ENCODE results near the gene ASPDH. TPM values are rescaled to one million over a fixed set of nuclear protein-coding genes. Genes with fewer than 3 reads are reported as not detected.

ASPDH gene
- total RNA-seq, 1 donor from 2014 or later = not detected

- peaks cover 27% of the 10 kb centered on the region for H3K9me3 Mint-ChIP-seq (ENCODE audit: unreplicated experiment)
- H3K4me3 ChIP-seq (ENCODE audit: insufficient read depth, low read depth, low read length) = no peak overlapping the region
- no peak overlapping the region for H3K9ac ChIP-seq (ENCODE audit: low read length)
These were observed 19.3 kb downstream of the ASPDH start for GRCh38 chr19:50494186-50495019.

GRCh38 chr19:50493171-50493570, 20.5 kb downstream of the ASPDH start:
- DNase-seq (ENCODE audit: low read depth) (no peak), FAIRE-seq (no peak)
- H3K27ac Mint-ChIP-seq (ENCODE audit: unreplicated experiment) = no peak overlapping the region
- Histone ChIP-seq H2AFZ (ENCODE audit: low read depth, low read length) (no peak overlapping the region), H3K4me3 (ENCODE audit: insufficient read depth, low read depth, low read length) (no peak overlapping the region), H3K4me1 (ENCODE audit: insufficient read depth, low read length) (no peaks in the 10 kb centered on the region), H3K79me2 (ENCODE audit: insufficient read depth, low read length) (no peaks in the 10 kb centered on the region), H3K36me3 (ENCODE audit: insufficient read depth, low read length) (no peaks in the 10 kb centered on the region), H3K27me3 (ENCODE audit: insufficient read depth, low read length) (peaks cover 13% of the 10 kb centered on the region), H3K4me2 (ENCODE audit: low read length) (no peak overlapping the region), H3K27ac (ENCODE audit: low read depth, low read length) (no peak overlapping the region), H4K20me1 (ENCODE audit: insufficient read depth, low read length) (peaks cover 13% of the 10 kb centered on the region), H3K9me3 (ENCODE audit: insufficient read depth, low read depth, low read length) (no peaks in the 10 kb centered on the region), H3K9ac (ENCODE audit: low read length) (no peak overlapping the region)
- TF ChIP-seq CTCF (IDR thresholded peaks at IDR 0.05; ENCODE audit: insufficient read depth, low read depth, low read length) (no peak), EZH2 (IDR thresholded peaks at IDR 0.05; ENCODE audit: insufficient read depth, low read length) (no peak)
- no peaks in the 10 kb centered on the region for H3K27me3 Mint-ChIP-seq (ENCODE audit: low read depth, unreplicated experiment)
- no peak overlapping the region for H3K4me3 Mint-ChIP-seq (ENCODE audit: unreplicated experiment)
- H3K36me3 Mint-ChIP-seq (ENCODE audit: low read depth, unreplicated experiment) = no peaks in the 10 kb centered on the region
- peaks cover 36% of the 10 kb centered on the region for H3K9me3 Mint-ChIP-seq (ENCODE audit: unreplicated experiment)
- no peaks in the 10 kb centered on the region for H3K4me1 Mint-ChIP-seq (ENCODE audit: low read depth, unreplicated experiment)

More at GRCh38 chr19:50494186-50495019, 19.3 kb downstream of the ASPDH start:
- no peaks in the 10 kb centered on the region for H3K36me3 Mint-ChIP-seq (ENCODE audit: low read depth, unreplicated experiment)
- TF ChIP-seq EZH2 (IDR thresholded peaks at IDR 0.05; ENCODE audit: insufficient read depth, low read length) = no peak
- TF ChIP-seq CTCF (IDR thresholded peaks at IDR 0.05; ENCODE audit: insufficient read depth, low read depth, low read length) = no peak
- no peaks in the 10 kb centered on the region for H3K79me2 ChIP-seq (ENCODE audit: insufficient read depth, low read length)
- H3K4me1 Mint-ChIP-seq (ENCODE audit: low read depth, unreplicated experiment) = no peaks in the 10 kb centered on the region
- H4K20me1 ChIP-seq (ENCODE audit: insufficient read depth, low read length) = peaks cover 7% of the 10 kb centered on the region
- no peaks in the 10 kb centered on the region for H3K4me1 ChIP-seq (ENCODE audit: insufficient read depth, low read length)
- H3K4me3 Mint-ChIP-seq (ENCODE audit: unreplicated experiment) = no peak overlapping the region
- DNase-seq (ENCODE audit: low read depth) (no peak), FAIRE-seq (no peak)
- H3K27me3 Mint-ChIP-seq (ENCODE audit: low read depth, unreplicated experiment) = no peaks in the 10 kb centered on the region
- no peak overlapping the region for H3K4me2 ChIP-seq (ENCODE audit: low read length)
- peaks cover 13% of the 10 kb centered on the region for H3K27me3 ChIP-seq (ENCODE audit: insufficient read depth, low read length)
- H3K36me3 ChIP-seq (ENCODE audit: insufficient read depth, low read length) = no peaks in the 10 kb centered on the region
- H3K9me3 ChIP-seq (ENCODE audit: insufficient read depth, low read depth, low read length) = no peaks in the 10 kb centered on the region
- no peak overlapping the region for H3K27ac Mint-ChIP-seq (ENCODE audit: unreplicated experiment)
- no peak overlapping the region for H2AFZ ChIP-seq (ENCODE audit: low read depth, low read length)
- no peak overlapping the region for H3K27ac ChIP-seq (ENCODE audit: low read depth, low read length)

All from astrocyte (in vitro differentiated cells and primary cell).